Loucy (cell line): ENCODE measurements around the gene WDFY1.

Source experiments
- H2AFZ ChIP-seq: fragments of 200-600 bp; sonication (generic); 2 replicates; pipeline ENCODE4 v1.6.0; 2016; ENCODE audit warnings: antibody characterized with exemption, mild to moderate bottlenecking, low read length, moderate library complexity
- H3F3A ChIP-seq: fragments of 200-600 bp; 2 replicates; pipeline ENCODE4 v1.6.0; 2016; ENCODE audit warnings: antibody characterized with exemption, low read depth, mild to moderate bottlenecking
- H3K27me3 ChIP-seq: fragments of 200-600 bp; sonication (generic); 2 replicates; pipeline ENCODE4 v1.6.1; 2014; ENCODE audit warnings: low read length, mild to moderate bottlenecking; ENCODE audit not compliant: insufficient read depth, poor library complexity, severe bottlenecking
- H3K36me3 ChIP-seq: fragments of 200-600 bp; sonication (generic); 2 replicates; pipeline ENCODE4 v1.6.1; 2016; ENCODE audit warnings: low read length; ENCODE audit not compliant: insufficient read depth
- H3K4me1 ChIP-seq: fragments of 200-600 bp; sonication (generic); 2 replicates; pipeline ENCODE4 v1.5.1; 2014; ENCODE audit warnings: low read length, mild to moderate bottlenecking; ENCODE audit not compliant: insufficient read depth, poor library complexity, severe bottlenecking
- H3K4me2 ChIP-seq: fragments of 200-600 bp; sonication (generic); 2 replicates; pipeline ENCODE4 v1.6.0; 2014; ENCODE audit warnings: antibody characterized with exemption, low read length, low read depth, mild to moderate bottlenecking; ENCODE audit not compliant: poor library complexity, severe bottlenecking
- H3K4me3 ChIP-seq: fragments of 200-600 bp; sonication (generic); 2 replicates; pipeline ENCODE4 v1.5.1; 2014; ENCODE audit warnings: low read length, mild to moderate bottlenecking, mixed read lengths; ENCODE audit not compliant: poor library complexity, severe bottlenecking
- H3K79me2 ChIP-seq: fragments of 200-600 bp; sonication (generic); 2 replicates; pipeline ENCODE4 v1.6.1; 2014; ENCODE audit warnings: low read length; ENCODE audit not compliant: insufficient read depth
- H3K9ac ChIP-seq: fragments of 200-600 bp; sonication (generic); 2 replicates; pipeline ENCODE4 v1.6.0; 2014; ENCODE audit warnings: mild to moderate bottlenecking, low read depth, low read length, moderate library complexity; ENCODE audit not compliant: poor library complexity, severe bottlenecking
- H3K9me2 ChIP-seq: fragments of 200-600 bp; sonication (generic); replicated peaks from 2 replicates; pipeline ENCODE4 v1.6.1; 2016; ENCODE audit warnings: low read depth, low read length, mixed read lengths
- H3K9me3 ChIP-seq: fragments of 200-600 bp; sonication (generic); 2 replicates; pipeline ENCODE4 v1.6.1; 2014; ENCODE audit warnings: mild to moderate bottlenecking, antibody characterized with exemption, low read length, low read depth; ENCODE audit not compliant: insufficient read depth
- H4K20me1 ChIP-seq: fragments of 200-600 bp; sonication (generic); 2 replicates; pipeline ENCODE4 v1.6.0; 2014; ENCODE audit warnings: antibody characterized with exemption, low read length, mild to moderate bottlenecking; ENCODE audit not compliant: insufficient read depth, poor library complexity, severe bottlenecking
- CTCF ChIP-seq: fragments of 200-600 bp; sonication (generic); conservative IDR thresholded peaks from 2 replicates; pipeline ENCODE4 v1.5.1; 2014; ENCODE audit warnings: mild to moderate bottlenecking, antibody characterized with exemption, low read length
- EZH2phosphoT487 ChIP-seq: fragments of 200-600 bp; IDR thresholded peaks from 2 replicates; pipeline ENCODE4 v1.6.1; 2018; ENCODE audit warnings: antibody characterized with exemption, mild to moderate bottlenecking, moderate library complexity, borderline replicate concordance

The WDFY1 gene

GRCh38 chr2:223972656-223973102, 27.5 kb upstream of the WDFY1 start:
- Histone ChIP-seq H3K4me3 (no peak overlapping the region), H3K9me3 (no peaks in the 10 kb centered on the region), H3K36me3 (peaks cover 6% of the 10 kb centered on the region; the same call in 1 of the 2 replicates), H3K4me1 (no peaks in the 10 kb centered on the region), H3K9ac (no peak overlapping the region), H3K4me2 (no peak overlapping the region), H4K20me1 (no peaks in the 10 kb centered on the region), H3K9me2 (no peaks in the 10 kb centered on the region), H3F3A (no peaks in the 10 kb centered on the region), H3K79me2 (no peaks in the 10 kb centered on the region), H2AFZ (no peak overlapping the region), H3K27me3 (no peaks in the 10 kb centered on the region)
- TF ChIP-seq CTCF = no peak
- TF ChIP-seq EZH2phosphoT487 = no peak

- Histone ChIP-seq H3K27me3 (no peaks in the 10 kb centered on the region), H3K79me2 (no peaks in the 10 kb centered on the region), H4K20me1 (no peaks in the 10 kb centered on the region), H2AFZ (no peak overlapping the region), H3K4me2 (no peak overlapping the region), H3F3A (no peaks in the 10 kb centered on the region), H3K9me2 (no peaks in the 10 kb centered on the region), H3K4me3 (no peak overlapping the region), H3K4me1 (no peaks in the 10 kb centered on the region), H3K9me3 (no peaks in the 10 kb centered on the region), H3K9ac (no peak overlapping the region), H3K36me3 (peaks cover 15% of the 10 kb centered on the region; the same call in 1 of the 2 replicates)
- TF ChIP-seq EZH2phosphoT487 (no peak), CTCF (no peak)
These were observed 26.6 kb upstream of the WDFY1 start for GRCh38 chr2:223971731-223972130.

GRCh38 chr2:223970343-223971128, 25.4 kb upstream of the WDFY1 start:
- Histone ChIP-seq H3K4me1 (no peaks in the 10 kb centered on the region), H2AFZ (no peak overlapping the region), H3K4me2 (no peak overlapping the region), H3K9me2 (no peaks in the 10 kb centered on the region), H3K79me2 (no peaks in the 10 kb centered on the region), H3K27me3 (no peaks in the 10 kb centered on the region), H3K9ac (no peak overlapping the region), H4K20me1 (no peaks in the 10 kb centered on the region), H3K9me3 (no peaks in the 10 kb centered on the region), H3F3A (no peaks in the 10 kb centered on the region), H3K4me3 (no peak overlapping the region), H3K36me3 (peaks cover 25% of the 10 kb centered on the region; the same call in 1 of the 2 replicates)
- TF ChIP-seq EZH2phosphoT487 (no peak), CTCF (peak; percentile 94)
